Aorta (tissue), 5 donors: ENCODE results near the gene CSF1. TPM values are rescaled to one million over a fixed set of nuclear protein-coding genes. Genes with fewer than 3 reads are reported as not detected.

Experiments used
- ATAC-seq: fragments of 200-7000 bp; cut with Tn5 transposase; one replicate; pipeline ENCODE4 v1.9.1; 2022; ENCODE audit warnings: moderate library complexity; ENCODE audit not compliant: low FRiP score
- DNase-seq, 2 donors: peaks; one replicate each; pipeline ENCODE4 v3.0.0-alpha.2; 2020
- H3K27ac ChIP-seq, 2 donors: one replicate each; pipeline ENCODE4 v1.5.1; 2013; ENCODE audit warnings: low read length in 2 of 2, mild to moderate bottlenecking in 2 of 2, moderate library complexity in 2 of 2, control low read depth in 1 of 2, inconsistent platforms in 1 of 2, low read depth in 1 of 2
- H3K27me3 ChIP-seq, 2 donors: one replicate each; pipeline ENCODE4 v1.6.1; 2013; ENCODE audit warnings: control low read depth in 1 of 2, low read length in 1 of 2, mild to moderate bottlenecking in 1 of 2, moderate library complexity in 1 of 2; ENCODE audit not compliant: insufficient read depth in 2 of 2, control insufficient read depth in 1 of 2
- H3K36me3 ChIP-seq, 2 donors: one replicate each; pipeline ENCODE4 v1.6.1; 2013; ENCODE audit warnings: control low read depth in 1 of 2, low read length in 1 of 2, mild to moderate bottlenecking in 1 of 2; ENCODE audit not compliant: insufficient read depth in 2 of 2, control insufficient read depth in 1 of 2
- H3K4me1 ChIP-seq, 2 donors: one replicate each; pipeline ENCODE4 v1.6.1; 2013; ENCODE audit warnings: low read length in 2 of 2, control low read depth in 1 of 2, mild to moderate bottlenecking in 1 of 2, moderate library complexity in 1 of 2; ENCODE audit not compliant: insufficient read depth in 2 of 2, control insufficient read depth in 1 of 2
- H3K4me3 ChIP-seq, 2 donors: one replicate each; pipeline ENCODE4 v1.5.1; 2013; ENCODE audit warnings: low read length in 2 of 2, control low read depth in 1 of 2, mild to moderate bottlenecking in 1 of 2
- H3K9me3 ChIP-seq: one replicate; pipeline ENCODE4 v1.6.1; 2013; ENCODE audit warnings: mild to moderate bottlenecking, low read length; ENCODE audit not compliant: control insufficient read depth
- WGBS, 2 donors: extraction: QIAGEN DNeasy Blood & Tissue Kit; methylation state at CpG; one replicate each; pipeline ENCODE4 v1.1.7; 2013; 5-methylcytosine and 5-hydroxymethylcytosine counted together
- intact Hi-C, 2 donors: fragments of 100-400 bp; cut with DNase I; formaldehyde crosslinking; loops; one replicate each; pipeline versions ENCODE4 v1.14.2 to v1.15.0; 2022
- polyA plus RNA-seq, 2 donors: library from polyadenylated mRNA; stranded (reverse); fragments of 200-250 nt; gene quantifications; one replicate each; pipeline ENCODE4 v1.2.3, GENCODE V29; 2013
- total RNA-seq, 2 donors: library from RNA; stranded (reverse); fragmentation: NEBNext Ultra II Directional; extraction: Animal tissue kit (Norgen Biotek cat#: 25700); gene quantifications; one replicate each; pipeline ENCODE4 v1.2.1, GENCODE V29; 2021
- donor health status: healthy with polysubstance abuse.
- donor health status: Bipolar disorder and iron deficiency.
- donor health status: DM: no; HTN: no; CAD: no.
- donor health status: DM: no; HTN: no; CAD: no.
- donor health status: DM: yes; HTN: yes; CAD: no.

The CSF1 gene
- total and polyA plus RNA-seq, 4 donors = 5.0 to 69.1 (median 49.1) TPM

DNA sequence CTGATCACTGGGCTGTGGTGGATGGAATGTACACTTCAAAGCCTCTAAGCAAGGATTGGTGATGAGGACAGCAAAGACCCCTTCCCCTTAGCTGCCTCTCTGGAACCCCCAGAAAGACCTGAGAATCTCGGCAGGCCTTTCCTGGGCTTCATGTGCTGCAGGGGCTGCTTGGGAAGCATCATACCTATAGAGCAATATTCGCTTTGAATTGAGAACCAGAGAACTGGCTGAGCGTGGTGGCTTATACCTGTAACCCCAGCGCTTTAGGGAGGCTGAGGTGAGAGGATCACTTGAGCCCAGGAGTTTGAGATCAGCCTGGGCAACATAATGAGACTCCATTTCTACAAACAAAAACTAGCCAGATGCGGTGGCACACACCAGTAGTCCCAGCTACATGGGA is 22.0 kb downstream of the CSF1 start:
- no peaks in the 10 kb centered on the region for H3K27me3 ChIP-seq
- no peak for DNase-seq
- no peak for ATAC-seq
- no peaks in the 10 kb centered on the region for H3K4me1 ChIP-seq
- H3K4me3 ChIP-seq = no peak overlapping the region
- no peak overlapping the region for H3K27ac ChIP-seq
- H3K9me3 ChIP-seq = no peaks in the 10 kb centered on the region
- intact Hi-C loops = no loop called here
- WGBS, 2 donors = 94 to 96% methylated on average over 5 of the region's 5 CpGs
- peaks cover 0 to 3% of the 10 kb centered on the region in 2 donors for H3K36me3 ChIP-seq

DNA sequence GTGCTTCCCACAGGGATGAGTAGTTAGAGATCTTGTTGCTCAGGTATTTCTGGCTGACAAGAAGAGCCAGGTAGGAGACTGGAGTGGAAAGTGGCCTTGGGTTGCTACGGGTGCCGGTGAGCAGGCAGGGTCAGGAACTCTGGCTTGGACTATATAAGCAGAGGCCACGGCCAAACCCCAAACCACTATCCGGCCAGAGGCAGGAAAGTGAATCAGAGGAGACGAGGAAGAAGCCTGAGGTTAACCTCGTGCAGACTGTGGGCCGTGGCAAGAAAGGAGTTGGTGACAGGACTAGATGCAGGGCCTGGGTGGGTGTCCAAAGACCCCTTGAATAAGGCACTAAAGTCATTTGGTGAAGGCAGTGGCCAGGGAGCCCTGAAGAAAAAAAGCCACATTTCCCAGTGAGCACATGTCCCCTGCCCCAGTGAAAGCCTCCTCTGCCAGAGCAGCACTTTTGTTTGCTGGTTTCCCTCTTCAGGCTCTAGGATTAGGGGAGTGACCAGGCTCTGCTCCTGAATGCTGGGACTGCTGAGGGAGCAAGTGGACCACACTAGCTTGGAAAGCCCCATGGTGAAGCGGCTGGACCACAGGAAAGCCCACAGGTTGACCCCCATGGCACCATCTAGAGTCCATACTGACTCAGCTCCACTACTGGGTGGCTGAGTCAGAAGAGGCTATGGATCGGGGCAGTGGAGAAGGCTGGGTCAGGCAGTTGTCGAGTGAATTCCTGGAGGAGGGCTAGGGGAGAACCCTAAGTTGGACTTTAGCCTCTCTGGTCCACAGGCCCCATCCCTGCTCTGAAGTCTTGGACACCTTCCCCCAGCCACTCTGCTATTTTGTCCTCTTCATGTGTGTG is 23.4 kb downstream of the CSF1 start:
- H3K27me3 ChIP-seq = no peaks in the 10 kb centered on the region
- intact Hi-C loops = no loop called here
- no peaks in the 10 kb centered on the region for H3K9me3 ChIP-seq
- ATAC-seq (peak; percentile 12), DNase-seq (peak in 1 of 2 donors; percentile 77)
- no peak overlapping the region for H3K4me3 ChIP-seq
- H3K36me3 ChIP-seq = peaks cover 0 to 3% of the 10 kb centered on the region in 2 donors
- no peaks in the 10 kb centered on the region for H3K4me1 ChIP-seq
- WGBS, 2 donors = 71 to 76% methylated on average over 10 of the region's 10 CpGs
- no peak overlapping the region for H3K27ac ChIP-seq

DNA sequence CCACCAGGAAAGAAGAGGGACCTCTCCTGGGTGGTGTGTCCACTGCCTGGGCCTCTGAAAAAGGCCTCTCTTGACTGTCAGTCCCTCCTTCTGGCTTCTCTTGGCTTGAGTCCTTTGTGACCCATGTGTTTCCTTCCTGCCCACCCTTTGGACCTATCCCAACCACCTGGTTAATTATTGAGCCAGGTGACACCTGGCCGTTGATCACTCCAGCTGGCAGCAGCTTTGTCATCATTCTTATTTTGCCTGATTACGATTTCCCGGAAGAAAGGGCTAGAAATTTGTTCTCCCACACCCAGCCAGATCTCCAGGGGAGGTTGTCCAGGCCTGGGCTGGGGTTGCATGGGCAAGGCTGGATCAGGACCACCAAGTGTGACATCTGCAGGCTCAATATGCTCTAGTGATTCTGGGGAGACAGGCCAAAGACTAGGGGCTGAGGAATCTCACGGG is 24.8 kb downstream of the CSF1 start:
- Histone ChIP-seq H3K36me3 (no peaks in the 10 kb centered on the region), H3K4me1 (no peaks in the 10 kb centered on the region), H3K4me3 (no peak overlapping the region), H3K9me3 (no peaks in the 10 kb centered on the region), H3K27me3 (no peaks in the 10 kb centered on the region), H3K27ac (no peak overlapping the region)
- intact Hi-C loops = no loop called here
- ATAC-seq (no peak), DNase-seq (no peak)
- WGBS, 2 donors = 75 to 90% methylated on average over 4 of the region's 4 CpGs

DNA sequence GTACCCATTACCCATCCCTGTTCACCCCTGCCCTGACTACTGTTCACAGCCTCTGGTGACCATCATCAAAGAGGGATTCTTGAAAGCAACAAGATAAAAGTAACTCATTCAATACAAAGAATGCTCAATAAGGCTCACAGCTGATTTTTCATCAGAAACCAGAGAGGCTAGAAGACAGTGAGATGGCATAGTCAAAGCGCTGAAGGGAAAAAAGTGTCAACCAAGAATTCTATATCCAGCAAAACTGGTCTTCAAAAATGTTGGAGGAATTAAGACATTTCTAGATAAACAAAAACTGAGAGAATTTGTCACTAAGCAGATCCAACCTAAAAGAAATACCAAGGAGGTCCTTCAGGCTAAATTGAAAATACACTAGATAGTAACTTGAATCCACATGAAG is 27.1 kb downstream of the CSF1 start:
- WGBS, 2 donors = 81 to 97% methylated on average over 1 of the region's 1 CpG
- no peaks in the 10 kb centered on the region for H3K4me1 ChIP-seq
- no peak for DNase-seq
- no peaks in the 10 kb centered on the region for H3K9me3 ChIP-seq
- H3K4me3 ChIP-seq = no peak overlapping the region
- no peaks in the 10 kb centered on the region for H3K36me3 ChIP-seq
- H3K27me3 ChIP-seq = no peaks in the 10 kb centered on the region
- ATAC-seq = no peak
- intact Hi-C loops = no loop called here
- H3K27ac ChIP-seq = no peak overlapping the region

DNA sequence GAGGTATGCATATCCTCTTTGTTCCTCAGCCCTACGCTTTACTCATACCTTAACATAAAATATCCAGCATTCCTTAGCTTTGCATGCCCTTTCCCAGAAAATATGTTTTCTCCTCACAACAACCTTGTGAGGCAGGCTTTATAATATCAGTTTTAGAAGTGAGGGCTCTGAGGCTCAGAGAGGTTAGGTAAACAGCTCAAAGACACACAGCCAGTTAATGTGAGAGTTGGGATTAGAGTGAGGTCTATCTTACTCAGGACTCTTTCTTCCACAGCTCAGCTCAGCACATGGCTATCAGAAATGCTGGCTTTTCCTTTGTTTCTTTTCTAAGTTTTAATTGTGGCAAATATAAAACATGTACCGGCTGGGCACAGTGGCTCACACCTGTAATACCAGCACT is 27.9 kb downstream of the CSF1 start:
- H3K36me3 ChIP-seq = no peaks in the 10 kb centered on the region
- no peaks in the 10 kb centered on the region for H3K9me3 ChIP-seq
- H3K27ac ChIP-seq = no peak overlapping the region
- ATAC-seq (no peak), DNase-seq (no peak)
- H3K27me3 ChIP-seq = no peaks in the 10 kb centered on the region
- no peaks in the 10 kb centered on the region for H3K4me1 ChIP-seq
- intact Hi-C loops = no loop called here
- H3K4me3 ChIP-seq = no peak overlapping the region
- 93 to 95% methylated on average over 2 of the region's 2 CpGs for WGBS, 2 donors

DNA sequence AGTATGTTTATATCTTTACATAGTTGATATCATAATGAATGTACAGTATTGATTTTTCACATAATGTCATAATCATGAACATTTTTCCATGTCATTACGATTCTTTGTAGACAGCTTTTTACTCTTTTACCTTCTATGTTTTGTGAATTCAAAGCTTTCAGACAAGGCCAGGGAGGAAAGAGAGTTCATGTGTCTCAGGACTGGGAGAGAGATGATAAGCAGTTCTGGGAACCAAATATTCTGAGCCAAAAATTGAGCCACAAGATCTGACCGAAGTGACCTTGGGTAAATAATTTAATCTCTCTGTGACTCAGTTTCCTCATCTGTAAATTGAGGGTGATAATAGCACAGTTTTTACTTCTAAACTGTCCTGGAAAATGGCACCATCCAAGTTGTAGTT is 31.8 kb downstream of the CSF1 start:
- ATAC-seq (no peak), DNase-seq (no peak)
- H3K4me3 ChIP-seq = no peak overlapping the region
- 87% methylated on average over 2 of the region's 2 CpGs for WGBS, 2 donors
- no peaks in the 10 kb centered on the region for H3K27me3 ChIP-seq
- H3K9me3 ChIP-seq = no peaks in the 10 kb centered on the region
- H3K4me1 ChIP-seq = no peaks in the 10 kb centered on the region
- no peak overlapping the region for H3K27ac ChIP-seq
- no peaks in the 10 kb centered on the region for H3K36me3 ChIP-seq
- intact Hi-C loops = no loop called here

DNA sequence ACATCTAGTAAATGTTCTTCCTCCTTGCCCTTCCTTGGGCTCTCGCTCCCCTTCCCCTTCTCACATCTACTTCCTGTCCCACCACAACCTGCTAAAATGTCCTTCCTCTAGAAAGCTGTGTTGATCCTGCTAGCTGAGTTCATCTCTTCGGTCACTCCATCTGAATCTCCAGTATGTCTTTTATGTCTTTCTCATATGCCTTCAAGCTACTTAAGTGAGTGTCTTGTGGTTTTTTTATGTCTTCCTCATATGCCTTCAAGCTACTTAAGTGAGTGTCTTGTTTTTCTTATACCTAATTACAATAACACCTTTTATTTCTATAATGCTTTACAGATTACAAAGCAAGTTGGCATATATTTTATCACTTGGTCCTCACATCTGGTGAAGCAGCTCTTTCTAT is 33.9 kb downstream of the CSF1 start:
- no peak overlapping the region for H3K4me3 ChIP-seq
- H3K27ac ChIP-seq = no peak overlapping the region
- H3K36me3 ChIP-seq = no peaks in the 10 kb centered on the region
- 87 to 94% methylated on average over 2 of the region's 2 CpGs for WGBS, 2 donors
- H3K27me3 ChIP-seq = no peaks in the 10 kb centered on the region
- H3K9me3 ChIP-seq = no peaks in the 10 kb centered on the region
- no peaks in the 10 kb centered on the region for H3K4me1 ChIP-seq
- intact Hi-C loops = no loop called here
- DNase-seq (no peak), ATAC-seq (no peak)

DNA sequence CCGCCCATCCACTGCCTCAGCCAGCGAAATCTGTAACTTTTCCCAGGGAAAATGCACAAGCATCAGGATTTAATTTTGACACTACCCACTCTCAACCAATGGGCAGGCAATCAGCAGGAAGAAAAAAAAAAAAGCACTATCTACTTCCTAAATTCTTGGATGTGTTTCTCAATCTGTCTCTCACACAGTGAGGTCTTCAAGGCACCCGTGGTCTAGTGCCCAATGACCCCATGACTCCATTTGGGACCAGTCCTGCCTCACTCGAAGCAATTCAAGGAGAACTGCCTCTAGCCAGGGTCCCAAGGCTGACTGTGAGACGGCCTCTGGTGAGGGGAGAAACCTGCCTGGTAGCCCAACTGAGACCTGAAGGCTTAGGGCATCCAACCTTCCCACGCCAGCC is 35.9 kb downstream of the CSF1 start:
- H3K27ac ChIP-seq = no peak overlapping the region
- intact Hi-C loops = no loop called here
- H3K27me3 ChIP-seq = no peaks in the 10 kb centered on the region
- no peak for ATAC-seq
- 87 to 91% methylated on average over 6 of the region's 6 CpGs for WGBS, 2 donors
- H3K36me3 ChIP-seq = no peaks in the 10 kb centered on the region
- no peak for DNase-seq
- H3K9me3 ChIP-seq = no peaks in the 10 kb centered on the region
- no peak overlapping the region for H3K4me3 ChIP-seq
- no peaks in the 10 kb centered on the region for H3K4me1 ChIP-seq

DNA sequence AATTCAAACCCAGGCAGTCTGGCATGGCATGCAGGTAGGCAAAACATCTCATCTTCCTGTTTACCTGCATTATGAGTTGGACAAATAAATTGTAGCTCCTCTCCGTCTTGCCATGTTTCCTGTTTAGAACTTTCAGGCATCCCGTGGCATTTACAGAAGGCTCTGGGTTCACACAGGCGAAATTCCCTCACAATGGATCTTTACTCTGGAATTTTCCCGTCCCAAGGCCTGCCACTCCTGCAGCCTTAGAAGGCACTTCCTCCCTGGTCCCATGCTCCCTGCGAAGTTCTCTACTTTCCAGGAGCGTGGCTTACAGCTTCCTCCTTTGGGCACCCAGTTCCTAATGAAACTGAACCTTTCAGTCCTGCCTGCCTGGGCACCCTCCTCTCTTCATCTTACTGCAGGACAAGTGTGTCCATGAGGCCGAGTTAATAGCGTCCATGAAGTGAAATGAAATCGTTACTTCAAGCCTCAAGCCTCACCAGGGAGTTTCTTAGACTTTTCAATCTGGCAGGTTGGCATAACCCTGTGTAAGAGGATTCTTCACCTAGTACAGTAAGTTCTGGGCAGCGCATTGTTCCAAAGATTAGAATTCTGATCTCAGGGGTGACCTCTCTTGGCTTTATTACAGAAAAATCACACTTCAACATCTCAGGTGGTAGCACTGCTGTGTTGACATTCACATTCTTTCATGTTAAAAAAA is 37.1 kb downstream of the CSF1 start:
- H3K36me3 ChIP-seq = no peaks in the 10 kb centered on the region
- H3K27me3 ChIP-seq = no peaks in the 10 kb centered on the region
- ATAC-seq (no peak), DNase-seq (no peak)
- no peak overlapping the region for H3K4me3 ChIP-seq
- 81 to 83% methylated on average over 10 of the region's 10 CpGs for WGBS, 2 donors
- no peaks in the 10 kb centered on the region for H3K4me1 ChIP-seq
- no peaks in the 10 kb centered on the region for H3K9me3 ChIP-seq
- no peak overlapping the region for H3K27ac ChIP-seq
- intact Hi-C loops = no loop called here
